ENCODE results near the gene PLCB1. TPM values are rescaled to one million over a fixed set of nuclear protein-coding genes. Genes with fewer than 3 reads are reported as not detected.

The PLCB1 gene
- total and polyA plus RNA-seq, 2 of the 4 experiments (the other 2 are of a cell fraction), result 5.6 to 16.1 TPM

- no peak overlapping the region for H3K18ac ChIP-seq (ENCODE audit: low read depth, low read length)
- no peaks in the 10 kb centered on the region for H4K20me1 ChIP-seq (ENCODE audit: insufficient read depth, low read length)
- no peak overlapping the region for H3K27ac ChIP-seq (ENCODE audit: insufficient read depth, low read length)
- no peak overlapping the region for H2BK20ac ChIP-seq (ENCODE audit: low read depth, low read length)
- DNase-seq (no peak), ATAC-seq (ENCODE audit: low read depth) (no peak)
- H3K14ac ChIP-seq (replicated peaks; ENCODE audit: low read depth, low read length), result no peak overlapping the region
- H4K5ac ChIP-seq (ENCODE audit: low read depth, low read length), result no peak overlapping the region
- TF ChIP-seq NFE2L2 (IDR thresholded peaks at IDR 0.05; ENCODE audit: low read depth, low read length) (no peak), SMC3 (IDR thresholded peaks at IDR 0.05; ENCODE audit: low read depth, low read length) (no peak), CEBPB (IDR thresholded peaks at IDR 0.05; ENCODE audit: low read depth, low read length) (peak; percentile 40)
- no peak overlapping the region for H3K23ac ChIP-seq (ENCODE audit: low read depth, low read length)
- H3K79me1 ChIP-seq (ENCODE audit: low read depth in 1 of 2, low read length in 2 of 2), result no peaks in the 10 kb centered on the region
- H3K4me3 ChIP-seq (ENCODE audit: insufficient read depth, low read depth, low read length), result no peak overlapping the region
- no peak overlapping the region for H2BK5ac ChIP-seq (ENCODE audit: low read depth, low read length, poor library complexity, severe bottlenecking)
- H3K9me1 ChIP-seq (ENCODE audit: insufficient read depth, low read length), result no peaks in the 10 kb centered on the region; the same call in 1 of the 2 replicates
- H2AFZ ChIP-seq (replicated peaks; ENCODE audit: low read length, poor library complexity), result no peak overlapping the region
- no peak overlapping the region for H3K56ac ChIP-seq (ENCODE audit: extremely low read depth, insufficient read depth, low read length)
- no CpG with 5 or more reads among the region's 2 CpGs for WGBS, 2 experiments (ENCODE audit: extremely low coverage in 2 of 2, insufficient read length in 1 of 2)
- no peak overlapping the region for H2AK5ac ChIP-seq (ENCODE audit: low read depth, low read length)
- no peak overlapping the region for H2BK15ac ChIP-seq (ENCODE audit: low read depth, low read length)
- no peaks in the 10 kb centered on the region for H3K27me3 ChIP-seq (ENCODE audit: control insufficient read depth, insufficient read depth, low read length)
- H3K9ac ChIP-seq (ENCODE audit: low read depth, low read length), result no peak overlapping the region
- H3K4me2 ChIP-seq (ENCODE audit: low read depth, low read length), result no peak overlapping the region
- H3K4me1 ChIP-seq (ENCODE audit: control insufficient read depth, insufficient read depth, low read length), result peaks cover 1% of the 10 kb centered on the region; the same call in 1 of the 2 replicates
- no peak overlapping the region for H2AK9ac ChIP-seq (replicated peaks; ENCODE audit: low read depth, low read length, poor library complexity)
- no peak overlapping the region for H4K91ac ChIP-seq (ENCODE audit: insufficient read depth, low read depth, low read length)
- no peaks in the 10 kb centered on the region for H3K36me3 ChIP-seq (ENCODE audit: control insufficient read depth, insufficient read depth, low read length)
- POLR2A ChIA-PET (ENCODE audit: unreplicated experiment), result no interaction called here
- dilution Hi-C loops (cut with HindIII; ENCODE audit: low sequenced_read_pairs, unreplicated experiment), result no loop called here
- no peaks in the 10 kb centered on the region for H3K9me3 ChIP-seq (ENCODE audit: control insufficient read depth, insufficient read depth, low read length)
- H4K8ac ChIP-seq (ENCODE audit: low read depth in 2 of 2, low read length in 2 of 2), result no peak overlapping the region
- intact Hi-C loops (cut with micrococcal nuclease), result no loop called here
- no peak overlapping the region for H3K4ac ChIP-seq (ENCODE audit: low read depth, low read length)
- BruUV-seq (replicated peaks), result no TSS peak
- H2BK120ac ChIP-seq (ENCODE audit: low read depth, low read length), result no peak overlapping the region
- in situ Hi-C loops (cut with MboI; ENCODE audit: low sequenced_read_pairs), result no loop called here
- CTCF ChIA-PET, result no interaction called here
These were observed 302.3 kb downstream of the PLCB1 start for GRCh38 chr20:8434326-8434876.
